Daoy (cell line): Measurements from ENCODE around the gene ENTR1. TPM values are rescaled to one million over a fixed set of nuclear protein-coding genes. Genes with fewer than 3 reads are reported as not detected.
"Not testable (repeated sequence)": the region's sequence is repeated elsewhere in the genome, so short reads cannot be mapped to it uniquely, and the experiment has no call there.

ENCODE experiments used
- DNase-seq: peaks from one replicate; pipeline ENCODE4 v3.0.0-alpha.2; 2015; ENCODE audit warnings: low read depth
- total RNA-seq: library from RNA; depleted of rRNA; stranded (reverse); fragments of >200 nt; shearing (Covaris generic); gene quantifications from 2 replicates; pipeline ENCODE4 v1.2.3, GENCODE V29; 2014

The ENTR1 gene
- total RNA-seq, 1 experiment from 2014 or later, result 85.3 TPM

GRCh38 chr9:136419092-136419420 is 8.6 kb upstream of the ENTR1 start:
- no peak for DNase-seq

DNA sequence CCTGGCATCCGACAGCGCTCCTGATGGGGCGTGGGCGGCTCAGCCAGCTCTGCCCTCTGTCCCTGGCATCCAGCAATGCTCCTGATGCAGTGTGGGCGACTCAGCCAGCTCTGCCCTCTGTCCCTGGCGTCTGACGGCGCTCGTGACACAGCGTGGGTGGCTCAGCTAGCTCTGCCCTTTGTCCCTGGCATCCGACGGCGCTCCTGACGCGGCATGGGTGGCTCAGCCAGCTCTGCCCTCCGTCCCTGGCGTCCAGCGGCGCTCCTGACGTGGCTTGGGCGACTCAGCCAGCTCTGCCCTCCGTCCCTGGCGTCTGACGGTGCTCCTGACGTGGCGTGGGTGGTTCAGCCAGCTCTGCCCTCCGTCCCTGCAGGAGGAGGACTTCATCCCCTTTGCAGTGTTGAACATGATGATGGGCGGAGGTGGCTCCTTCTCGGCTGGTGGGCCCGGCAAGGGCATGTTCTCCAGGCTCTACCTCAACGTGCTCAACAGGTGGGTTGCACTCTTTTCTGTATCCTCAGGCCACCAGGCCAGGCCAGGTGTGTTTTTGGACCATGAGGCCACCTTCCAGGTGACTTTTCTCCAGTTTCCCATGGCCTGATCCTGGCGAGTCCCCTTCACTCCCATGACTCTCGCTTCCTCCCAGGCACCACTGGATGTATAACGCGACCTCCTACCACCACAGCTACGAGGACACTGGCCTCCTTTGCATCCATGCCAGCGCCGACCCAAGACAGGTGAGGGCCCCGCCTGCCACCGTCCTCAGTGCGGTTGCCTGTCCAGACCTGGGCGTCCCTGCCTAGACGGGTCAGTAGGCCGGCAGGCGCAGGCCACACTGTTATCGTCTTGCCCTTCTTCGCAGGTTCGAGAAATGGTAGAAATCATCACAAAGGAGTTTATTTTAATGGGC is 8.0 kb upstream of the ENTR1 start:
- no peak for DNase-seq

- no peak for DNase-seq
Observed at GRCh38 chr9:136416914-136417313, 6.5 kb upstream of the ENTR1 start.

GRCh38 chr9:136416427-136416826 is 6.0 kb upstream of the ENTR1 start:
- DNase-seq, result no peak

DNA sequence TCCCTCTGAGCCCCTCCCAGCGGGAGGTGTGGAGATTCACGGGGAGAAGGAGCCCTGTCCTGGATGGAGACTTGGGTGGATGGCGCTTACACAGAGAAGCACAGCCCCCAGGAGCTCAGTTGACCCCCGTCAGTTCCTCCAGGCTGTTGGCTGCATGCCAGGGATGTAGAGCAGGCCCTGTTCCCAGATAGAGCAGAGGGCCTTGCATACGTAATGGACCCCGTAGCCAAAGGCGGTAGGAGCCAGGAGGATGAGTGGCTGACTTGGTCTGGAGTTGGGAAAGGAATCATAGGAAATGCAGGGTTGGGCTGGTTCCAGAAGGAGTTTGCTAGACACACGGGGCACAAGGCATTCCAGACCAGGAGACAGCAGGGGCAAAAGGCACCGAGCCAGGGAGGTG is 2.5 kb upstream of the ENTR1 start:
- no peak for DNase-seq

DNA sequence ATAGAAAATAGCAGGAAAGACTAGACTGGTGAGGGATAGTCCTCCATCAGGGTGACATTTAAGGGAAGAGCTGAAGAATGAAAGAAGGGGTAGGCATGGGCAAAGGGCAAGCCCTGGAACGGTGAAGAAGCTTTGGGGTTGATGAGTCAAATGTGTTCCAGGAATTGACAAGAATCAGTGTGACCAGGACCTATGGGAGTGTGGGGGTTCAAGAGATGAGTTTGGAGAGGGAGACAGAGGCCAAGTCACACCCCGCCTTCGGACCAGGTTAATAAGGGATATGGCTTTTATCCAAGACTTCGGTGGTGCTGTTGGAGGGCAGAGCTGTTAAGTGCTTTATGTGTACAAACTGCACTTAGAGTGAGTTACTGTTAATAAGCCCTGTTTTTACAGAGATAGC is 964 bp upstream of the ENTR1 start:
- DNase-seq, result no peak

GRCh38 chr9:136409557-136410455 is 608 bp downstream of the ENTR1 start:
- peak; percentile 65 for DNase-seq

DNA sequence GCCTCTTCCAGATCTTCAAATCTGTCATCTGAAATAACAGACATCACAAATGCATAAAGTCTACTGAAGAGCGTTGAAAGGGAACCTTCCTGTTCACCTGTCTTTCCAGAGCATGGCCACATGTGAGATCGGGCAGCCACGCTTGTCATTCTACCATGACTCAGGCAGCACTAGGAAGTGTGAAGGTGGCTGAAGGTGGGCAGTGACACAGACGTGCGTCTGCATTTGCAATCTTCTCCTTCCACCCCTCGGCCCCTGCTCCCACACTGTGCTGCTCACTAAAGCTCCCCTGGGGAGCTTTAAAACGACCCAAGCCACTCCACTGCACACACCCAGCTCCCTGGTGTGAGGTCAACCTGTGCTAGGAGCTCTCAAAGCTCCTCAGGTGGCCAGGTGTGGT is 2.5 kb downstream of the ENTR1 start:
- no peak for DNase-seq

DNA sequence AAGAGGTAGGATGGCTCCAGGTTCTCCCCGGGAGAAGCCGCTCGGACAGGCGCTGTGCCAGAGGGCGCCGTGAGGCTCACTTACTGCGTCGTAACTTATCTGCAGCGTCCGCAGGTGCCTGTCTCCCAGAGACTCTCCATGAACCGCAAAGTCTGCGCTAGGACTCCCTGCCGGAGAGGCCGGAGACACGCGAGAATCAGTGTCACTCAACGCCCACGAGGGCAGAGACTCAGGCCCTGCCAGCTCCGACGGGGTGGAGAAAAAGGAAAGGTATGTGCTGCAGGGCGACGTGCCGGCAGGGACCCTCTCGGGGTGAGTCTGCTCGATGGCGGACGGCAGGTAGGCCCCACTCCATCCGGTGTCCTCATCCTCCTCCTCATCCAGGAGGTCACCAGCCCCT is 3.4 kb downstream of the ENTR1 start:
- not testable (repeated sequence) for DNase-seq

DNA sequence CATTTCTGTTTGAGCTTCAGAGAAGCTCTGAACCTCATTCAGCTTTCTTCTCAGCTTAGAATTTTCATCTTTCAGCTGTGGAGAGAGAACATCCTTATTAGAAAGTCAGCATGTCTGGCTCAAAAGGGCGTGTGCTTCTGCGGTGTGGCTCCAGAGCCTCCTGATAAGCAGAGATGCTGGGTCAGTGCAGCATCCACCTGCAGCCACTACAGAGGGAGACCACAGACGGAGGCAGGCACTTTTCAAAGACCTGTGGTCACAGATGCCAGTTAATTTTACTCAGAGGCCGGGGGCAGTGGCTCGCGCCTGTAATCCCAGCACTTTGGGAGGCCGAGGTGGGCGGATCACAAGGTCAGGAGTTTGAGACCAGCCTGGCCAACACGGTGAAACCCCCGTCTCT is 4.5 kb downstream of the ENTR1 start:
- DNase-seq, result not testable (repeated sequence)

- DNase-seq, result no peak
Observed at GRCh38 chr9:136405481-136405880, 4.9 kb downstream of the ENTR1 start.

DNA sequence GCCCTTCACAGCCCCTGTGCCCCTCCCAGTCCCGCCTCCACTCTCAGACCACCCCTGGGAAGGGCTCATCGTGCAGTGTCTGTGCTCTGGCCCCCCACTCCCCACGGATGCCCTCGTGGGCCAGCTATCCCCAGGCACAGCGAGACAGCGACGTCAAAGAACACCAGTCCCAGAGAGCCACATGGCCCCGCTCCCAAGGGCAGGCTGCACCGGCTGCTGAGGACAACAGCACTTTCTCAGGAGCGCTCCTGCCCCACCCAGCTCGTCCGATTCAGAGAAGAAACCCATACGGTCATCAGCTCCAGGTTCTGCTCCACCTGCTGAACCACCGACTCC is 5.6 kb downstream of the ENTR1 start:
- no peak for DNase-seq

DNA sequence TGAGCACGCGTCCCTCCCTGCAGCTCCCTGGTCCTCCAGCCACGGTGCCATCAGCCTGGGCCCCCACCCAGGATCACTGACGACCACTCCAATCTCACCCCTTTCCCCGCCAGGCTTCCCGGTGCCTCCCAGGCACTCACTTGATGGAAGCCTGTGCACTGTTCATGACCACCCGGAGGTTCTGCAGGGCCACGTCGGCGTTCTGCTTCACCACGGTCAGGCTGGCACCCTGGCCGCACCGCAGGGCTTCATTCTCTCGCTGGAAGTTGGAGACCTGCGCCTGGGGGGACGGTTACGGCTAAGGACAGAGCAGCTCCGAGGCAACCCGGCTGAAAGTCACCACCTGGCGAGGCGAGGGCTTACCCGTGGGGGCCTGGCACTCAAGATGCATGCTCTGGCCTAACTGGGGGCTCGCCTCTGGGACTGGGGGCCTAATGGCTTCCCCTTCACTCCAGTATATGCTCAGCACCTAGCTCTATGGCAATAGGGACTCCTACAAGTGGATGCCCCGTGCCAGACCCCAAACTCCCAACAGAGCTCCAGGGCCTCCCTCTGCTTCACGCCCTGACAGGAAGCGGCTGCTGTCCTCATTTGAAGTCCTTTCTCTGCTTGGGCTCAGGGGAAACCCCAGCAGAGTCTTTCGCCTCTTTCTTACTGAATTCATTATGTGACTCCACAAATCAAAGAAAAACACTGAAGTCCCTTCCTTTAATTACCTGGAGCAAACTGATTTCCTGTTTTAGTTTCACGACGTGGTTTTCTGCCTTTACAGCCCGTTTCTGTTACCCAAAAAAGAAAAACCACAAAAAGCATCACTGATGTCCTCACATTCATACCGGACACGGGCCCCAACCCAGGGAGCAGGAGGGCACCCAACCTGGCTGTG is 6.3 kb downstream of the ENTR1 start:
- DNase-seq, result no peak

DNA sequence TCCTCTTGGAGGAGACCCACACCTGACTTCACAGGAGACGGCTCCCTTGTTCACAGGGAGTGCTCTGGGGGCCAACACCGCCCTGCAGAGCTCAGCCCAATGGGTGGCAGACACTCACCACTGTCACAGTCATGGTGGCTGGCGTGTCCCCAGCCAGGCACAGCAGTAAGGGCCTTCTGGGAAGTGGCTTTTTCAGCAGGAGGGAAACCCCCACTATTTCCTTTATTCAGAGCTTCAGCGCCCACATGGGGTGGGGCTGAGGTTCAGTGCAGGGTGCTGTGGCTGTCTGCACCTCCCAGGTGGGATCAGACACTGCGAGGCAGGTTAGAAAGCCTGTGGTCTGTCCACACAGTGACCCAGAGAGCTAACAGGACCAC is 6.9 kb downstream of the ENTR1 start:
- no peak for DNase-seq

DNA sequence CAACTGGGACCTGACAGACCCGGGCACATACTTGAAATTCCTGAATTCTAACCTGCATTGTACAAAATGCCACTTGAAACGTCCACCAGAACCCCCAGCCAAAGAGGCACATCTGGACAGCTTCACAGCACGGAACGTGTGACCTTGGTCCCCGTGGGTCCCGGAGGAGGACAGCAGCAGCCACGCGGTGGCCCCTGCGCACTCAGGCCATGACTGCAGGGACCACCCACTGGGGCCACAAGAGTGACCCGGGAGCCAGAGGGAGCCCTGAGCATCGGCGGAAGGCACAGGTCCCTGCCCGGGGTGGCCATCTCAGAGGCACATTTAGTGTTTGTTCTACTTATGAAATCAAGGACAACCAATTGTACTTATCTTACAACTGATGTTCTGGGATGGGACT is 8.3 kb downstream of the ENTR1 start:
- DNase-seq, result no peak

DNA sequence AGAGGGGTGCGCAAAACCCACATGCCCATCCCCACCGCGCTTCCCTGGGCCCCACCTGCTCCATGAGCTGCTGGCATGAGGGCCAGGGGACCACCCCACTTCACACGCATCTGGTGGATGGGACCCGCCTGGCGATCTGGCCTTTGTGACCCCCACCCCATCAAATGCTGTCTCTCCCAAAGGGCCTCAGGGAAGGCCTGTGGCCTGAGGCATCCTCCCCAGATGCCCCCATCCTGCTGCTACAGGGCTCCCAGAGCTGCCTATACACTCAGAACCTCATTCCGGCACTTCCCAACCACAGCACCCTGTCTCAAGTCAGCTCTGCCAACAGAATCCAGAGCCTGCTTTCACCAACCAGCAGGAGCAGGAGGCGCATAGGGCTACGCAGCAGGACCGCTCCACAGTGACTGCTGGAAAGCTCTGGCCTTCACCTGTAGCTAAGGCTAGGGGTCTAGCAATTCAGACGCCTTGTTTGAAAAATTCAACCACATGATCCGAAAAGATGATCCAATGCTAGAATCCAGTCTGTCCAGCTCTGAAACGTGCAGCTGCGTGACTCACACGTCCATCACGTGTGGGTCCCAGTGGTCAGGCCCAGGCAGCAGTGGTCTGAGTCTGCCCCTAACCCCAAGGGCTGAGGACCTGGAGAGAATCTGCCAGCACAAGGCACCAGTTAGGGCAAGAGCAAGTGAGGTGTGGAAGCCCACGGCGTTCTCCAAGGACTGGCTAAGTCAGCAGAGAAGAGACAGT is 9.1 kb downstream of the ENTR1 start:
- DNase-seq, result no peak

GRCh38 chr9:136400038-136400834 is 10.2 kb downstream of the ENTR1 start, which contains the start of gene SNAPC4:
TSS of gene SNAPC4 (minus strand) at chr9:136400170. CDS start at chr9:136398428, 1,742 bp downstream.
- peak; percentile 95 for DNase-seq

DNA sequence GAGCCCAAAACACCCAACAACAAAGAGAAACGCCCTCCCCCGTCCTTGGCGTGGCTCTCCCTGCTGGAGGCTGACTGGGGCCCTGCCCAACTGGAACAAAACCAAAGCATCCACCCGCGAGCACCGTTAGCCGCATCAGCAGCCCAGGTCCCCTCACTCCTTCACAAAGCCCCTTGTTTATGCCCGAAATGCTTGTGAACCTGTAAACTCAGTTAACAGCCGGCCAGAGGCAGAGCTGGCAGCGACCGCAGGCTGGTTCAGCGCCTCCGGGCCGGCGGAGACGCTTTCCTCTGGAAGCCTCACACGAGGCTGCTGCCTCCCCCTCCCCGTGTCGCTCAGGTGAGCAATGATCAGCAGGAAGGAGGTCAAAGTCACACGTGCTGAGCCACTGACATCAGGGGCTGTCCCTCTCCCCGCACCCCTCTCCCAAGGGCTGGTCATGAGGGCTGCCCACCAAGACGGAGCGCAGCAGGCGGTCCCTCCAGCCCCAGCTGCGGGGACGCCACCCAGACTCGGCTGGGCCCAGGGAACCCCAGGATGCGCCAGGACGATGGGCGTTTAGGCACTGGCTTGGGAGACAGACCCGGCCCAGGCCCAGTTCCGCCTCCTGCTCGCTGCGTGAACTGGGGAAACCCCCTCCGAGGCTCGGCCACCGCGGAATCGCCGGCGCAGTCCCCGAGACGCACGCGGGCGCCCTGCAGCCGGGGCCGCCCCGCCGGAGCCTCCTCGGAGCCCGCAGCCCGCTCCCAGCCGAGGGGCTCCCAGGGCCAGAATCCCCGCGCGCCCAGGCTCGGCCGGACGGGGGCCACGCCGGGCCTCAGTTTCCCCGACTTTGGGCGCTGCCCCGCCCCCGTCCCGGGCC is 11.0 kb downstream of the ENTR1 start:
- DNase-seq, result peak; percentile 51

GRCh38 chr9:136398286-136398685 is 12.1 kb downstream of the ENTR1 start:
- DNase-seq, result no peak
